ENCODE data around the gene CDKN2AIP.

CDKN2AIP gene

DNA sequence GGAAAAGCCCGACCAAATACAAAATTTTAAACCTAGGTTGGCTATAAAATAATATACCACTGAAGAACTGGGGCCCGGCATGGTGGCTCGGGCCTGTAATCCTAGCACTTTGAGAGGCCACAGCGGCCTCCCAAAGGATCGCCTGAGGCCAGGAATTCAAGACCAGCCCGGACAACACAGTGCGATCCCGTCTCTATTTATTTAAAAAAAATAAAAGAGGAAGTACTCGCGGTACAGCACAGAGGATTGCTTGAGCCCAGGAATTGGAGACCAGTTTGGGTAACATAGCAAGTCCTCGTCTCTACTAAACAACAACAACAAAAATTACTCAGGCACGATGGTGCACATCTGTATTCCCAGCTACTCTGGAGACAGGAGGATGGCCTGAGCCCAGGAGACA lies 44.8 kb upstream of the CDKN2AIP start:
- TF ChIP-seq, protein P1, sequence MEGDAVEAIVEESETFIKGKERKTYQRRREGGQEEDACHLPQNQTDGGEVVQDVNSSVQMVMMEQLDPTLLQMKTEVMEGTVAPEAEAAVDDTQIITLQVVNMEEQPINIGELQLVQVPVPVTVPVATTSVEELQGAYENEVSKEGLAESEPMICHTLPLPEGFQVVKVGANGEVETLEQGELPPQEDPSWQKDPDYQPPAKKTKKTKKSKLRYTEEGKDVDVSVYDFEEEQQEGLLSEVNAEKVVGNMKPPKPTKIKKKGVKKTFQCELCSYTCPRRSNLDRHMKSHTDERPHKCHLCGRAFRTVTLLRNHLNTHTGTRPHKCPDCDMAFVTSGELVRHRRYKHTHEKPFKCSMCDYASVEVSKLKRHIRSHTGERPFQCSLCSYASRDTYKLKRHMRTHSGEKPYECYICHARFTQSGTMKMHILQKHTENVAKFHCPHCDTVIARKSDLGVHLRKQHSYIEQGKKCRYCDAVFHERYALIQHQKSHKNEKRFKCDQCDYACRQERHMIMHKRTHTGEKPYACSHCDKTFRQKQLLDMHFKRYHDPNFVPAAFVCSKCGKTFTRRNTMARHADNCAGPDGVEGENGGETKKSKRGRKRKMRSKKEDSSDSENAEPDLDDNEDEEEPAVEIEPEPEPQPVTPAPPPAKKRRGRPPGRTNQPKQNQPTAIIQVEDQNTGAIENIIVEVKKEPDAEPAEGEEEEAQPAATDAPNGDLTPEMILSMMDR (conservative IDR thresholded peaks at IDR 0.05; ENCODE audit: low read length) = no peak
- no peak overlapping the region for H3K4me3 ChIP-seq (ENCODE audit: low read length)
- DNase-seq (ENCODE audit: low read depth) = peak; percentile 44

DNA sequence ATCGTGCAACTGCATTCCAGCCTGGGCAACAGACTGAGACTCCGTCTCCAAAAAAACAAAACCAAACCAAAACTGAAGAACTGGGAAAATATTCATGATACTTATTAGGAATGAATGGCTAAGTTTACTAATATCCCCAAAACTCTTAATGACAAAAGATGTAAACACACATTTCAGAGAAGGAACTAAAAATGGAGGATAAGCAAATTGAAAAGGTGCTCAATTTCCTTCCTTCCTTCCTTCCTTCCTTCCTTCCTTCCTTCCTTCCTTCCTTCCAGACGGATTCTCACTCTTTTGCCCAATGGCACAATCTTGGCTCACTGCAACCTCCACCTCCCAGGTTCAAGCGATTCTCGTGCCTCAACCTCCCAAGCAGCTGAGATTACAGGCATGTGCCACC lies 44.4 kb upstream of the CDKN2AIP start:
- no peak overlapping the region for H3K4me3 ChIP-seq (ENCODE audit: low read length)
- TF ChIP-seq, protein P1 (conservative IDR thresholded peaks at IDR 0.05; ENCODE audit: low read length) = no peak
- no peak for DNase-seq (ENCODE audit: low read depth)

DNA sequence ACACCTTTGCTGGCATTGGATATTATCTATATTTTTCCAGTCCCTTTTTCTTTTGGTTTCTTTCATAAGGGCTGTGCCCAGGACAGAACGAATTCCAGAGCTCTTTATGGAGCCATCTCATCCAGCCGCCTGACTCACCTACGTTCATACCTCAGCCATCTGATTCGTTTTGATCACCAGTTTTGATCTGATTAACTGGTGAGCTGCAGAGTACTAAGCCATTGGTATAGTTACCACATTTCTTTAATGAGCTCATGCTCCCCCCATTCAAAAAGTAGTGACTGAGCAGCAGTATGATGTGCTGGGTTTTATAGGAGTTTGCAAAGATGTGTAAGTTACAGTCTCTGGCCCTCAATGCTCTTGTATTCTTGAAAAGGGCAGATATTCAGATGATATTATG lies 43.0 kb upstream of the CDKN2AIP start:
- TF ChIP-seq, protein P1 (conservative IDR thresholded peaks at IDR 0.05; ENCODE audit: low read length) = no peak
- DNase-seq (ENCODE audit: low read depth) = no peak
- no peak overlapping the region for H3K4me3 ChIP-seq (ENCODE audit: low read length)

DNA sequence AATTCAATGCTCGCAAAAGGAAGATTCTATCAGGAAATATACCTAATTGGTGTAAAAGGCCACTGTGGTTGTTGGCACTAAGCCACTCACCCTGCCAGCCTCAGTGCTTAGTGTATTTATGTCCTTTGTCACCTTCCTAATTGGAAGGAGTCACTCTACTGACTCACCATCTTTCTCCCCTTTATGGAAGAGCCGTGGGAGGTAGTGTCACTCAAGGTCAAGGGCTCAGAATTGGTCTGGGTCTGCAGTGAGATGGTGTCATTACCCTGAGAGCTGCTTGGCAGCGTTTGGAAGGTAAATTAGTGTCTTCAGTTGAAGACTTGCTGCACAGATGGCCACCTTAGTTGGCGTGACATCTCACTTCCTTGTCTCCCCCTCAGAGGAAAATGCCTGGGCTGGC lies 41.7 kb upstream of the CDKN2AIP start:
- DNase-seq (ENCODE audit: low read depth) = no peak
- no peak overlapping the region for H3K4me3 ChIP-seq (ENCODE audit: low read length)
- TF ChIP-seq, protein P1 (conservative IDR thresholded peaks at IDR 0.05; ENCODE audit: low read length) = no peak

DNA sequence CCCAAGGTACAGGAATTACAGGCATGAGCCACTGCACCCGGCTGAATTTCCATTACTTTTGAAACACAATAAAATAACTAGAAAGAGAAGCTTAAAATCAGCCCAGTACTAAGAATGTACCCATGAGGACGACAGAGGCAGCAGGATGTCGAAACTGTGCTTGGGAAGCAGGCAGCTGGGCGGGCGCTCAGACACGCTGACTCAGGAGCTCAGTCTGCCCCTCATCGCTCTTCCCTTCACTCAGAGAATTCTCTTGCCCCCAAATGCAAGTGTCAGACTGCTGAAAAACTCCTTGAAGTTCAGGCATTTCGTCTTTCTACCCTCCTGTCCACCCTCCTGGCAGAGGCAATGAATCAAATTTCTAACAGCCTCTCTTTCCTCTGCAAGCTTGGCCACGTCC lies 41.0 kb upstream of the CDKN2AIP start:
- TF ChIP-seq, protein P1 (conservative IDR thresholded peaks at IDR 0.05; ENCODE audit: low read length) = no peak
- DNase-seq (ENCODE audit: low read depth) = peak; percentile 18

DNA sequence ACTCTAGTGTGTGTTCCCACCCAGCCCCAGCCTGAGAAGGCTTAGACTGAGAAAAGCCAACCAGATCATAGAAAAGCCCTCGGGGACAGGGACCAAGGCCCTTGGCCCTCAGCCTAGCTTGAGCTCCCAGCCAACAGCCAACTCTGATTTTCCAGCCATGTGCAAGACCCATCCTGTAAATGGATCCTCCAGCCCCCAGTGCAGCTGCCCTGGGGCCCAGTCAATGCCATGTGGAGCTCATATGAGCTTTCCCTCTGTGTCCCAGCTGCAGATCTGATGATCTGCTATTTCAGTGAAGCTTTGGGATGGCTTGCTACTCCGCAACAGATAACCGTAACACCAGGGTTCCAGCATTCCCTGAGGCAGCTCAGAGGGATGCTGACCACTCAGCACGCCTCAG lies 40.5 kb upstream of the CDKN2AIP start:
- TF ChIP-seq, protein P1 (conservative IDR thresholded peaks at IDR 0.05; ENCODE audit: low read length) = no peak
- no peak for DNase-seq (ENCODE audit: low read depth)
- H3K4me3 ChIP-seq (ENCODE audit: low read length) = no peak overlapping the region

More for the DNA sequence above, 41.0 kb upstream of the CDKN2AIP start:
- H3K4me3 ChIP-seq (ENCODE audit: low read length) = no peak overlapping the region

DNA sequence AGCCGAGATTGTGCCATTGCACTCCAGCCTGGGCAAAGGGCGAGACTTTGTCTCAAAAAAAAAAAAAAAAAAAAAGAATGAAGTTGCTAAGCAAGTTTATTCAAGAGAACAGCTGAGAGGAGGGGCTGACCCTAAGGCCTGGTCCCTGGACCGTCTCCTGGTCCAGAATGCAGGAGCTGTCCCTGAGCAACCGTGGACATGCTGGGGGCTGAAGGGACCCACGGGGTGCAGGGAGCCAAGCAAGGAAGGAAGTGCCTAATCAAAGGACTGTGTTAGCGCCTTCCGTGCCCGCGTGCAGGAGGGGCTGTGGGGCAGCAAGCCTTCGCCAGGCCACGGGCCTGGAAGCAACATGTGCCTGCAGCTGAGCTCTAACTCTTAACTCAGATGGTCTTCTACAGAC lies 39.1 kb upstream of the CDKN2AIP start:
- TF ChIP-seq, protein P1 (conservative IDR thresholded peaks at IDR 0.05; ENCODE audit: low read length) = no peak
- no peak for DNase-seq (ENCODE audit: low read depth)
- H3K4me3 ChIP-seq (ENCODE audit: low read length) = no peak overlapping the region

Measured in AG10803 (cell line).